HuH-7 (cell line): ENCODE data around the gene RBM20.

Experiments
- DNase-seq: peaks from one replicate; pipeline ENCODE4 v3.0.0; 2011; ENCODE audit warnings: low spot score

Gene RBM20

DNA sequence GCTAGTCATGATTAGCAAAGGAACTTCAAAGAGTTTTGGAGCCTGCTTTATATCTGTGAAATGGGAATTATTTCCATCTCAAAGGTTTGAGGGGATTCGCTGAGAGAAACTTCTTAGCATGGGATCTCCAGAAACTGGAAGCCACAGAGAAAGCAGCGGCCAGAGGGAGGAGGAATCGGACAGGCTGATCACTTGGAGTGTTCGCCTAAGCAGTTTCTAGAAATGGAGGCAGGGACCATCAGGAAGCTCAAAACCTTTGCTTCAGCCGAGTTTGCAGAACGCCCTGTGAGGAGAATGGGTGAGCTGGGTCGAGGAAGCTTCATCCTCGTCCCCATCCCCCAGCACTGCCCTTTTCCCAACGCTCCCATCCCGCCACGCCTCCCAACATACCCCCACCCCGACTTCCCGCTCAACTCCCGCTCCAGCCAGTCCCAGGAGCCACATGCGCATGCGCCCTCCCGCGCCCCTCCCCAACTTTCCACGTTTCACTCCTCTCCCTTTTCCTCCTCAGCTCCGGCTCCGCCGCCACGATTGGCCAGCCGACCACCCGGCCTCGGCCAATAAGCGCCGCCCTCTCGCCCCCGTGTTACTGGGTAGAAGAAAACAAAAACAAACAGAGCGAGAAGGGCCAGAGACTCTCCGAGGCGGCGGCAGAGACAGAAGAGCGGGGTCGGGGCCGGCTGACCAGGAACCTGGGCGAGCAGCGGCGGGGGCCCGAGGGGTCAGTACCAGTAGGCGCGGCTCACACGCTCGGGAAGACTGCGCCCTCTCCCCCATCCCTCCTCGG is 227.4 kb downstream of the RBM20 start, which contains the start of gene PDCD4:
PDCD4 (plus strand) TSS at position 631 of the 787 bp plus-strand sequence. CDS start 4,100 bp downstream, outside the sequence.
- DNase-seq, result peak; percentile 88

DNA sequence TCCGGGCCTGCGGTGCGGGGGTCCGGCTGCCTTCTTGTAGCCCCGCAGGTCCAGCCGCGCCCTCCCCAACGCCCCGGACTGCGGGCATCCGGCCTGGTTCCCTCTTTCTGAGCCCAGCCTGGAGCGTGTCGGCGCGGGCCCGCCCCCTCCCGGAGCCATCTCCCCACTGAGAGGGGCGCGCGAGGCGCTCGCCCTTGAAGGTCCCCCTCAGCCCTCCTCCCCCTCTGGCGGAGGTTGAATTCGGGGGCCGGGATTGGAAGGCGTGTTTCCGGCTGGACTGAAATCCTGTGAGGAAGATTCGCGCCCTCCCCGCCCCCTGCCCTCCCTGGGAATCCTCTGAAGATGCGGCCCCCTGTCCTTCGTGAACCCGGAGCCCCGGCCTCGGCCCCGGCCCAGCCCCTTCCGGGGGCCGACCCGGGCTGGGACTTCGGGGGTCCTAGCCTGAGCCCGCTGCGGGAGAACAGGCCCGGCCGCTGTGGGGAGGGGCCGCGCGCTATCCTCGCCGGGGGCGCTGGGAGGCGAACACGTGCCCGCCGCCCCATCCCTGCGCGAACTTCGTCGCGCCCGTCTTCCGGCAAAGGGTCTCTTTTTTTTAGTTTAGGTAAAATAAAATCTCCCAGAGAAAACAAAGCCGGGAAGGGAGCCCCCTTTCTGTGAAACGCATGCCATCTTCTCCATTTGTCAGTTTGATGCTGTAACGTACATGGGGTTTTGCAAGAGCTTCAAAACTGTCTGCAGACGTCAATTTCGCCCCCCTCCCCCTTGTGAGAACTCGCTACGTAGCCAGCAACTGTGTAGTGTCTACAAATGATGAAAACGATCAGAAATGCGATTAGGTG is 228.2 kb downstream of the RBM20 start:
- peak; percentile 40 for DNase-seq

DNA sequence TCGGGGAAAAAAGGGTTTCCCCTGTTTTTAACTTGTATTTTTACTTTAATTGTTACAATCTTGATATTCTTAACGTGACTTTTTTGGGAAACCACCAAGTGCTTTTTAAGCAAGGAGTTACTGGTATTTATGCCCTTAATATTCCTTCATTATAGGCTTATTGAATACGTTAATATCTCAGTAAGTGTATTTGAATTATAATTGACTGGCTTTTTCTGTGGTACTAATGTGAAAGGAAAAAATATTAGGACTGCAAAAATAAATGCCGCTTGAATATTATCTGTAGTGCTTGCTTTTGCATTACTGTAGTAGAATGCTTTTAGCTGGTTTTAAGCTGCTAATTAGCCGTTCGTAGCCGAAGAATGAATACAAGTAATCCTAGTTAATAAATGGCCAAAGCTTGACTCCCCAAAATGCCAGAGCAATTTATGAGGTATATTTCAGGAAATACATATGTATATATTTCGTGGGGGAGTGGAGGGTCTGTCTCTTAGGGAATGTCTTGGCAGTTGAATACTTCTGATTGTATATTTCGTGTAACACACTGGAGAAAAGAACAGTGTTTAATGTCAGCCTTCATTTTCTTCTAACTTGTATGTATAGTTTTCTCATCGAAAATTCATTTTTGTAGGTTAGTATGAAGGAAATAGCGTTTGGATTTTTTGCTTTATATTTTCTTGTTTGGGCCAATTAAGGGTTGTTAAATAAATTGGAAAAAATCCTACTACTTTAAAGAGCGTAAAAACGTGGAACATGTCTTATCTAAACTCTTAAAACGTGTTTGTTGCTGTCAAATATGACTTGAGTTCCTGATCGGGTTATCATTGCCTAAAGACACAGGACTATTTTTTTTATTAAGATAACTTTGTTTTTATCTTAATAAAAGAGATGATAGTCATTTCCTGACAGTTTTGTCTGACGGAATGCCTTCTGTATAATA is 229.1 kb downstream of the RBM20 start:
- DNase-seq, result no peak

DNA sequence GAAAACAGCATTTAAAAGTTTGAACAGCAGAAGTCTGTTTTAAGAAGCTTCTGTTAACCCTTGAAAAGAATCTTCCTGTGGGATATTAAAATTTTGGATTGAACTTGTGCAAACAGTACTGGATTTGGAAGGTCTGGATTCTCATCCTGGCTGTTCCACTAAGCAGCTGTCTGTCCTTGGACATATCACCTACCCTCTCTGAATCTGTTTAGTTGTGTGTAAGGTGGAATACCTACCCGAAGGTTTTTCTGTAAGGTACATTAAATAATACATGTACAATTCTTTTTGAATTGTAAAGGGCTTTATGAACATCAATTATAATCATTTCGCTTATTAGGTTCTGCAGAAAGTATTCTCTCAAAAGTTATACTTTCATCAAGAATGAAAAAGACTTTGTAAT is 229.8 kb downstream of the RBM20 start:
- no peak for DNase-seq

DNA sequence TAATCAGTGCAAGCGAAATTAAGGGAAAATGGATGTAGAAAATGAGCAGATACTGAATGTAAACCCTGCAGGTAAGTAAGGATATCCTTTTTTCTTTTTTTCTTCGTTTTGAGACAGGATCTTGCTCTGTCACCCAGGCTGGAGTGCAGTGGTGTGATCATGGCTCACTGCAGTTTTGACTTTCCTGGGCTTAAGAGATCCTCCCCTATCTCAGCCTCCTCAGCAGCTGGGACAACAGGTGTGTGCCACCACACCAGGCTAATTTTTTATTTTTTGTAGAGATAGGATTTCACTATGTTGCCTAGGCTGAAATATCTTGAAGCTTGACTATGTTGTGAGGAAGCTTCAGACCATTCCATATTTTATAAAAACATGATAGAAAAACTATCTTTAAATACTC is 231.9 kb downstream of the RBM20 start:
- DNase-seq, result no peak

DNA sequence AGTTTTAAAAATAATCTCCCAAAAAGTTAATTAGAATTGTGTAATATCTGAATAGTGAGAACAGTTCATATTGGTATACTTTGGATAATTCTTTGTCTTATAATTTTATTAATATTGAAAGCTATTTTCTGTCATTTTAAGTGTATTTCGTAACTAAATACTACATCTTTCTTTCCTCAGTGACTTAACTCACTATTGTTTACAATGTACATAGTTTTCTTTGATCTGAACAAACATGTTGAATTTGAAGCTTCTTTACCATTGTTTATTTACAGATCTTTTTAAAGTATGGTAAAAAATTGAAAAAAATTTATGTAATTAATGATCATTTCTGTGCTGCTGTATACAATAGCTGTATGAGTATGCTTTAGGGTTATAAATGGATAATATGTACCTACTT is 232.7 kb downstream of the RBM20 start:
- DNase-seq, result no peak

DNA sequence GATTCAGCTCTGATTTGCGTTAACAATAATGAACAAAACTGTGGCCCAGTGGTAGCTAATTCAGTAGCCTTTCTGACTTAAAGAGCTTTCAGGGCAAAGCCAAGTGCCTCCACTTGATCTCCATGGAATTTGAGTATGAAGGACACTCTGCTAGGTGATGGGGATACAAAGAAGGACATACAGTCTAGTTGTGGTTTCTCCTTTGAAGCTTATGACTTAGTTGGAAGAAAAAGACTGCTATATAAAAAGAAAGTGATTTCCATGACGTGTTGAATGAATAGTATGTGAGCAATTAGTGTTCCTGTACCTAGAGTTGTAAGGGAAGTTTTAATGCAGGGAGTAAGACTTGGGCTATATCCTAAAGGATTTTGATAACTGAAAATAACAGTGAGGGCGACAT is 235.9 kb downstream of the RBM20 start:
- DNase-seq, result no peak

DNA sequence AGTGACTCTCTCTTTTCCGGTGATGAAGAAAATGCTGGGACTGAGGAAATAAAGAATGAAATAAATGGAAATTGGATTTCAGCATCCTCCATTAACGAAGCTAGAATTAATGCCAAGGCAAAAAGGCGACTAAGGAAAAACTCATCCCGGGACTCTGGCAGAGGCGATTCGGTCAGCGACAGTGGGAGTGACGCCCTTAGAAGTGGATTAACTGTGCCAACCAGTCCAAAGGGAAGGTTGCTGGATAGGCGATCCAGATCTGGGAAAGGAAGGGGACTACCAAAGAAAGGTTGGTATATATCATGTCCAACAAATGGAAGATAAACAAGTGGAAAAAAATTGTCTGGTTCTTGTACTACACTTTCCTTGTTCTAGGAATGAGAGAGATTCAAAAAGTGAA is 237.1 kb downstream of the RBM20 start:
- no peak for DNase-seq

DNA sequence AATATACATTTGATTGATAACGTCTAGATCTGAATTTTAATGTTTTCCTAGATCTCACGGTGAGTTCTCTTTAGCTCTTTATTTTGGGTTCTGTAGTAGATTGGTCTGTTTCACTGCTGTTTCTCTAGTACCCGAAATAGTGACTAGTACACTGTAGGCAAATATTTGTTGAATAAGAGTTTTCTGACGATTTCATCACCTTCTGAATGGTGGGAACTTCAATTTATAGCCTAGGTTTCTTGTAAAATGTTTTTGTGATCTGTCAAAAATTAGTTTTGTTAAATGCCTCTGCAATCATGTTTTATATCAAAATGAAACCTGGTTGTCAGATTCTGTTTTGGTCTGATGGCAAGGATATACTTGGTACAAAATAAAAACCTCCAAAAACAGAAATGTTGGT is 237.8 kb downstream of the RBM20 start:
- no peak for DNase-seq

DNA sequence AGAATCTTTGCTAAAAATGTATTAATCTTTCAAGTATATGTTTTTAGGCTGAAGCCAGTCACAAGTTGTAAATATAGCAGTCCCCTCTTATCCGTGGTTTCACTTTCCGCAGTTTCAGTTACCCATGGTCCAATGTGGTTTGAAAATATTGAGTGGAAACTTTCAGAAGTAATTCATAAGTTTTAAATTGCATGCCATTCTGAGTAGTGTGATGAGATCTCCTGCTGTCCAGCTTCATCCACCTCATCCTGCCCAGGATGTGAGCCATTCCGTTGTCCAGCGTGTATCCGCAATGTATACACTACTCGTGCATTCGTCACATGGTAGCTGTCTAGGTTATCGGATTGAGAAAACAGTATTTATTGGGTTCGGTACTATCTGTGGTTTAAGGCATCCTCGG is 239.8 kb downstream of the RBM20 start:
- no peak for DNase-seq

DNA sequence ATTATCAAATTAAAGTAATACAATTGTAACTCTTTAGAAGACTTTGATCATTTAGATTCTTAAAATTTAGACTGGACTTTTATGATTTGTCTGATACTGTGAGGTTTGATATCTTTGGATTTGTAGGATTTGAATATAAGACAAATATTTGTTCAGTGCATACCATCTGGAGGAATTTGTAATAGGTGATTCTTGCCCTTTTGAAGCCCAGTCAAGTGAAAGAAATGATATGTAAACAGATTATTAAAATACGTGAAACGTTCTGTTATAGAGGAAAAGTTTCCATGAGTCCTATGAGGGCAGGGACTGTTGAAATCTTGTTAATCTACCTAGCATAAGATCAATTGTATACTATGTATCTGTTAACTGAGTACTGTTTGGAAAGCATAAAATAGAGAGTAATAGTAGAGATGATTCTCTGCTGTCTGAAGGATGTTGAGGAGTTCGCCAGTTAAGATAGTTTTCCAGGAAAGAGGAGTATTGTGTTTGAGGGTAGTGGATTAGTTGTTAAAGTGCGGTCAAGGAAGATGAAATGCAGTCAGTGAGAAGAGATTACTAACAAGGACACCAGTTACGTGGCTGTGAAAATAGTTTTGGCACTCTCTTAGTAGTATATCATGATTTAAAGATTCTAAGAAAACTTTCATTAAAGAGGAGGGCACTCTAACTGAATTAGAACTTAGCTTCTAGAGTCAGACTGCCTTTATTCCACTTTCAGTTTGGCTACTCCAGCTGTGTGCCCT is 242.0 kb downstream of the RBM20 start:
- no peak for DNase-seq

DNA sequence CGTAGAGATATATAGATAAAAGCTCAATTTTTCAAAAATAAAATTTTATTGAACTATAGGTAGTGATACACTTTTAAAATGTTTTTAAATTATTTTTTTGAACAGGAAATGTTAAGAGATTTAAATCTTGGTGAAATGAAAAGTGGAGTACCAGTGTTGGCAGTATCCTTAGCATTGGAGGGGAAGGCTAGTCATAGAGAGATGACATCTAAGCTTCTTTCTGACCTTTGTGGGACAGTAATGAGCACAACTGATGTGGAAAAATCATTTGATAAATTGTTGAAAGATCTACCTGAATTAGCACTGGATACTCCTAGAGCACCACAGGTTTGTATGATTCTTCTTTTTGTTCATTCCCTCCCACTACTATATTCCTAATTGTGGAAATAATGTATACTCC is 243.4 kb downstream of the RBM20 start:
- no peak for DNase-seq
